CD4-positive, alpha-beta T cell treated with Interleukin-4 for 4 hours (primary cell): Measurements from ENCODE around the gene GLRA3.
"Not testable (repeated sequence)": the region's sequence is repeated elsewhere in the genome, so short reads cannot be mapped to it uniquely, and the experiment has no call there.

Source experiments
- DNase-seq: peaks from one replicate; pipeline ENCODE4 v3.0.0-alpha.2; 2020

GLRA3 gene

GRCh38 chr4:174828845-174829701 is at the start of gene GLRA3:
TSS of gene GLRA3 (minus strand) at chr4:174829247. CDS start at chr4:174828811, 436 bp downstream.
- no peak for DNase-seq

GRCh38 chr4:174874898-174875297 is 45.9 kb upstream of the GLRA3 start:
- no peak for DNase-seq

DNA sequence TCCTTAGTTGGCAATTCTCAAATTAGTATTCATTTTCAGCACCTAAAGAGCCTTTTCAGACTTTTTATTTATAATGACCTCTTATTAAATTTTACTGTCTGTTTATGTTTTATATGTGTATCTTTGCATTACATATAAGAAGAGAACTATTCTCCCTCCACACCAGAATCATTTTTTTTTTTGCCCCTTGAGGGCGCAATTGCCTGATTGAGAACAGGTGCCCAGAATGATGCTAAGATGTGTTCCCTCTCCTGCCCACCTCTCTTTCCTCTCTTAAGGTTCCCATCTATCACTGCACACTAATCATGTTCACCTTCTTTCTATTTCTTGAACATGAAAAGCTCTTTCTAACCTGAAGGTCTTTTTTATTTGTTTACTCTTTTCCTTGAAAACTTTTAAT is 44.9 kb upstream of the GLRA3 start:
- no peak for DNase-seq

DNA sequence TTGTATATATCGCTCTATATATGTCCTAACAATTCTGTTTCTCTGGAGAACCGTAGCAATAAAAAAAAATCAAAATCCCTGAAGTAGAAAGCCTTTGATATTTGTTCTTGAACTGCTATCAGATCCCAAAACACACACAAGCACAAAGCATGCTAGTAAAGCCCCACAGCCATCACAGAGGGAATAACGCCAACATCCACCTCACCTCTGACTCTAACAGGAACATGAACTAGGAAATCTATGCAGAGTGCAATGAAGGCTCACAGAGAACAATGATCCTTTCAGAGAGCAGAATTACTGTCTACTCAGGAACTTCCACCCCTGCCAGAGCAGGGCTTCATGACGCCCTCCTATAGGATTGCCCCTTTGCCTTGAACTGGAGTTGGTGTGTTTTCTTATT is 44.1 kb upstream of the GLRA3 start:
- not testable (repeated sequence) for DNase-seq

DNA sequence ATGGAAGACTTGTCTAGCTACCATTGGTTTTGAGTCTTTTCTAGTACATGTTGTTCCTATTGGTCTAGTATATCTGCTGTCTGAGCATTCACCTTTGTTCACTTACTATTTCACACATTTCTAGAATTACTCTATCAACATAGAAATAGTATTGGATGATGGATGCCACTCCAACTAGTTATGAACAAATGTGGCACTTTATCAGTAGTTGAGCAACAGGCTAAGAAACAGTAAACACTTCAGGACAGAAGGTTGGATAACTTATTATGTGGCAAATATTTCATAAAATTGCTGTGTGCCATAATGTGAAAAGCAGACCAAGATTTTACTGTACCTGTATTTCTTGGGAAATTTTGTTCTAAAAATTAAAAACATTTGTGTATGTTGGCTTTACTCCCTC is 42.4 kb upstream of the GLRA3 start:
- DNase-seq = no peak

GRCh38 chr4:174870311-174870710 is 41.3 kb upstream of the GLRA3 start:
- no peak for DNase-seq

GRCh38 chr4:174869339-174869738 is 40.3 kb upstream of the GLRA3 start:
- no peak for DNase-seq

DNA sequence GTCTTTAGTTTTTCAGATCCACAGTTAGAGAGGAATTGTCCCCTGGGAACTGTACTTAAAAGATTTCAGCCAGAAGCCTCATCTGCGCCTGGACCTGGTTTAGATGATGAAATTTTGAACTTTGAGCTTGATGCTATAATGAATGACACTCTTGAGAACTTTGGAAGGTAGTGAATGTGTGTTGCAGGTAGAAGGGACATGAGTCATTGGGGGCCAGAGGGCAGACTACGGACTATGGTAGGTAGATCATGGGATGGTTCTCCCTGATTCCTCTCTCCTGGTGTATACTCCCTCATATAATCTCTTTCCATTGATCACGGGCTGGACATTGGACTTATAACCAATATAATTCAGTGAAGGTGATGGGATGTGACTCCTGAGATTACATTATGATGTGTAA is 38.9 kb upstream of the GLRA3 start:
- DNase-seq = no peak

GRCh38 chr4:174865418-174865985 is 36.5 kb upstream of the GLRA3 start:
- DNase-seq = no peak

DNA sequence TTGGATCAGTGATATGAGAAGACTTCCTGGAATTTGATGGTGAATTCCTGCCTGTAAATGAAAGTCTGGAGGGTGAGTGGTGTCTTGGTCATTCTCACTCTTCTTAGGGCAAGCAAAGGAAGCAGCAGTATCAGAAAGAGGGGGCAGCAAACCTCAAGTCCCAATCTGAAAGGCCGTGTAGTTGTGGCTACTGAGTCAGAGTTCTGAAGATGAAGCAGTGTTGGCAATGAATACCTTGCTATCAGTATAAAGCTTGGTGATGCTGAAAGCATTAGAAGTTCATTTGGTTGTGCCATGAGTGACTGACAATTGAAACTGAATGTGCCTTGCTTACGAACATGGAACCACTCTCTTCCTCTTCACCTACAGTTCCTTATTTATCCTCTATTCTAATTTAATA is 35.0 kb upstream of the GLRA3 start:
- no peak for DNase-seq

- DNase-seq = no peak
These were observed 31.5 kb upstream of the GLRA3 start for GRCh38 chr4:174860588-174860987.

DNA sequence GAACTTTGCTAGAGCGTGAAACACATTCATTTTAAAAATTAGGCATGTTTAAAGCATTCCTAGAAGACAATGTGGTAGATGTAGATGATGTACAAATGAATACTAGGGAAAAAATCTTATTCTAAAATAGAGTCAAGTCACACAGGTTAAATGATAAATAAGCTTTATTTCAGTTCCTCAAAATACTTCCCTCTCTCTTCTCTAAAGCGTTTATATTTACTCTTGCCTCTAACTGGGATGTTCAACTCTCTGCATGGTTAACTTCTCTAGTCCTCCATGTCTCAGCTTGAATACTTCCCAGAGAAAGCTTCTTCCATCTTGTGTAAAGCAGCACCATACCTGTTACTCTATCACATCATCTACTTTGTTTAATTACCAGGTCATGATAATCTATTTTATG is 30.9 kb upstream of the GLRA3 start:
- no peak for DNase-seq

DNA sequence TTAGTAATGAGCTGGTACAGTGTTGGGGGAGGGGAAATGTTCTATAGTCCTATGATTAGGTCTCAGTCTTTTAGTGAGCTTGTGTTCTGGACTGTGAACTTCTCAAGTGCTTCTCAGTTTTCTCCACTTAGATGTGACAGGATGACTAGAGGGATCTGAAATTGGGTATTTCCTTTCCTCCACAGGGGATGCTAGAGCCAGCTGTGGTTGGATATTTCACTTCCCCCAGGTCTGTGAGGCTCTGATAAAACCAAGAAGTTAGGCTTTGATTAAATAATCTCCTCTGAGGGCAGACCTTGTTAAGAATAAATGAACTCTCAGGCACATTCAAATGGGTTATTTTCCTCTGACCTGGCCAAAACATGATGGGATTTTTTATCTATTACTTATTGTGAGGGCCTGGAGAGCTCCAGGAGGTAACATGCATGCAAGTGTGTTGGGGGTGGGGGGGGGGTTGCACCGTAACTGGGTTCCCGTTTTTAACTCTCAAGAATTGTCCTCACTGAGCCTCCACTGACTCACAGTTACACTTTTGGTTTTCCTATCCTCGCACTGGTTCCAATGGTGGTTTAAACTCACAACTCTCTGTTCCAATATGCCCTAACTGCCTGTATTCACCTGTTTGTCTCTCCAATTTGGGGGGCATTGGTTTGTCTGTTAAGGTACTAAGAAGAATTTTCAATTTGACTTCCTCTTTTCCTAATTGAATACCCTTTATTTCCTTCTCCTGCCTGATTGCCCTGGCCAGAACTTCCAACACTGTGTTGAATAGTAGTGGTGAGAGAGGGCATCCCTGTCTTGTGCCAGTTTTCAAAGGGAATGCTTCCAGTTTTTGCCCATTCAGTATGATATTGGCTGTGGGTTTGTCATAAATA is 28.1 kb upstream of the GLRA3 start:
- DNase-seq = no peak

GRCh38 chr4:174855050-174855449 is 26.0 kb upstream of the GLRA3 start:
- DNase-seq = no peak

GRCh38 chr4:174853629-174854028 is 24.6 kb upstream of the GLRA3 start:
- no peak for DNase-seq

- no peak for DNase-seq
These were observed 19.5 kb upstream of the GLRA3 start for GRCh38 chr4:174848596-174848995.

GRCh38 chr4:174847801-174848427 is 18.9 kb upstream of the GLRA3 start:
- no peak for DNase-seq

GRCh38 chr4:174835536-174835935 is 6.5 kb upstream of the GLRA3 start:
- DNase-seq = no peak

DNA sequence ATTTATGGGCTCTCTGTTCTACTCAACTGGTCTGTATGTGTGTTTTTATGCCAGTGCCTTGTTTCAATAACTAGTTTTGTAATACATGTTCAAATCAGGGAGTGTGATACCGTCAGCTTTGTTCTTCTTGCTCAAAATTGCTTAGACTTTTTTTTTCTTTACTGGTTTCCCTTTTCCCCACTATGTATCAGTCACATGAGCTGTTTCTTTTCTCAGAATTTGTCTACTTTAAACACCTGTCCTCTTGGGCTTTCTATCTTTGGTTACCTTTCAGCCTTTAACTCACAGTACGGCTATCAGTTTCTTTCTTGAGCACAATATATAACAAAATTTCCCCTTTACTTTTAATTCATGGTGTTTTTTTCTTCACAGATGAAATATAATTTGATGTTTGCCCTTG is 5.4 kb upstream of the GLRA3 start:
- DNase-seq = no peak

DNA sequence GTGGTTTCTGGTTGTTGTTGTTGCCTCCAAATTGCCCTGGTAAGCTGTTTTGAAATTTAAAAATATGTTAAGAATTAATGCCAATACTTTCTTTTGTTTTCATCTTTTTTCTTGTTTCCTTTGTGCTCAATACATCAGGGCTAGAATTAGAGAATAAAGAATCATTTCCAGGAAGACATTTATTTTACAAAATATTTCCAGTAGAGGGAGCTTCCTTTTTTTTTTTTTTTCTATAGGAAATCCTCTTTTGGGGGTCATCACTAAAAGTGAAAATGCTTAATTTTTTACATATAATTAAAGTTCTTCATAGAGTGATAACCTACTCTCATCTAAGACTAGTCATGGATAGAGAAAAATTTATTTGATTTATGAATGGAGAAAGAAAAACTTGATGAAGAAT is 2.4 kb downstream of the GLRA3 start:
- no peak for DNase-seq

DNA sequence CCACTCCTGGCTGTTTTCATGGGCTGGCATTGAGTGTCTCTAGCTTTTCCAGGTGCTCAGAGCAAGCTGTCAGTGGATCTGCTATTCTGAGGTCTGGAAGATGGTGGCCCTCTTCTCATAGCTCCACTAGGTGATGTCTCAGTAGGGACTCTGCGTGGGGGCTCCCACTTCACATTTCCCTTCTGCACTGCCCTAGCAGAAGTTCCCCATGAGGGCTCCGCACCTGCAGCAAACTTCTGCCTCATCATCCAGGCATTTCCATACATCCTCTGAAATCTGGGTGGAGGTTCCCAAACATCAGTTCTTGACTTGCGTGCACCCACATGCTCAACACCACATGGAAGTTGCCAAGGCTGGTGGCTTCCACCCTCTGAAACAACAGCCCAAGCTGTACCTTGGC is 13.8 kb downstream of the GLRA3 start:
- no peak for DNase-seq

DNA sequence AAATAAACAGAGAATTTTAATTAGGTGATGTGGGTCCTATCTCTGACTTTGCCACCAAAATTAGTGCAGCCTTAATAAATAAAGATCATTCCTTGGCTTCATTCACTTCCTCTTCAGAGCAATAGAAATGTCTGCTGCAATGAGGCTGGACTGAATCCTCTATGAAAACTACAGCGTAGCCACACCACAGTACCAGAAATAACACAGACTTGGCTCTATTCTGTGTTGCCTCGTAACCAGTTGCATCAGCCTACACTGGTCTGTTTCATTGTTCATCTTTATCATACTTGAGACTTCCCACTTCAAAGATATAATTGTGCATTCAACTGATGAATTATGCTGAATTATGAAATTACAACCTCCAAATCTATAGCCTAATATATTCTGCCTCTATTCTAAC is 15.8 kb downstream of the GLRA3 start:
- DNase-seq = no peak

- no peak for DNase-seq
These were observed 18.2 kb downstream of the GLRA3 start for GRCh38 chr4:174810834-174811233.
